ENCODE measurements around the gene SCARB2. TPM values are rescaled to one million over a fixed set of nuclear protein-coding genes. Genes with fewer than 3 reads are reported as not detected.

SCARB2 gene
- total and polyA plus RNA-seq, 11 donors = 84.9 to 208 (median 97.5) TPM

DNA sequence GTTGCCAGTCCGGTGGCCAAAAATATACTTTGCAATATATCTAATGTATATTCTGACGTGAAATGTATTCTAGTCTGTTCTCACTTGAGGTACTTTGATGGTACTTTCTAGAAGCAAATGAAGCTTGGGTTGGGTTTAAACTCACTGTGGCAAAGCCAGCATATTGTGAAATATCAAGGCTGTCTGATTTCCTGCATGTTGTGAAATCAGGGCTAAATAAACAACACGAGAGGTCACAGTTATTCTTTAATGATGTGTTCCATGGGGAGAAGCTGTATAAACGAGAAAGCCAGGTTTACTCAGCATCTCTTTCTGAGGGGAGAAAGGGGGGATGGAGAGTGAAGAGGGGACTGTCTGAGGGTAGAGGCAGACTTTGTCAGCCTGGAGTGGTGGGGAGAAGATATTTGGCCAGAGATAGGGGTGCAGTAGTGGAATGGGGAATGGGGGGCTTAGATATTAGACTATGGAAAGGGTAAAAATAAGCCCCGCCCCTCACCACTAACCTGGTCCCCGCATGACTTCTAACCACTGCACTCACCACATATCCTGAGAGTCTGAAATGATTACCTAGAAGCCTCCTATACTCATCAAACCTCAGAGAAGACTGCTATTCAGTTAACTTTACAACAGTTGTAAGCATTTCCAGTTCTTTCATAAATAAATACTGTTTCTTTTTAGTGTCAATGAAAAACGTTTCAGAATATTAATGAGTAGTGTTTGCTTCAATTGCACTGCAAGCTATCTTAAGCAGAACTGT, 5.9 kb upstream of the SCARB2 start:
- ATAC-seq (peak in 3 of 4 donors; percentile 48 to 79 (median 75)), DNase-seq (no peak)
- Histone ChIP-seq H3K36me3 (no peaks in the 10 kb centered on the region), H3K9me3 (no peaks in the 10 kb centered on the region), H3K4me3 (no peak overlapping the region), H3K27ac (peak overlapping the region in 1 of 12 donors; percentile 43), H3K4me1 (peaks cover 0 to 40% (median 9%) of the 10 kb centered on the region in 12 donors), H3K27me3 (no peaks in the 10 kb centered on the region)
- intact Hi-C loops (cut with DNase I) = loop anchor here in 2 of 10 donors (10.0 kb wide), 1 partner anchor 85 kb away; the partner anchor contains the start of gene STBD1 (in 2 of the 2)
- WGBS, 4 donors = 62 to 70% (median 65%) methylated on average over 7 of the region's 7 CpGs
- TF ChIP-seq, protein P1, sequence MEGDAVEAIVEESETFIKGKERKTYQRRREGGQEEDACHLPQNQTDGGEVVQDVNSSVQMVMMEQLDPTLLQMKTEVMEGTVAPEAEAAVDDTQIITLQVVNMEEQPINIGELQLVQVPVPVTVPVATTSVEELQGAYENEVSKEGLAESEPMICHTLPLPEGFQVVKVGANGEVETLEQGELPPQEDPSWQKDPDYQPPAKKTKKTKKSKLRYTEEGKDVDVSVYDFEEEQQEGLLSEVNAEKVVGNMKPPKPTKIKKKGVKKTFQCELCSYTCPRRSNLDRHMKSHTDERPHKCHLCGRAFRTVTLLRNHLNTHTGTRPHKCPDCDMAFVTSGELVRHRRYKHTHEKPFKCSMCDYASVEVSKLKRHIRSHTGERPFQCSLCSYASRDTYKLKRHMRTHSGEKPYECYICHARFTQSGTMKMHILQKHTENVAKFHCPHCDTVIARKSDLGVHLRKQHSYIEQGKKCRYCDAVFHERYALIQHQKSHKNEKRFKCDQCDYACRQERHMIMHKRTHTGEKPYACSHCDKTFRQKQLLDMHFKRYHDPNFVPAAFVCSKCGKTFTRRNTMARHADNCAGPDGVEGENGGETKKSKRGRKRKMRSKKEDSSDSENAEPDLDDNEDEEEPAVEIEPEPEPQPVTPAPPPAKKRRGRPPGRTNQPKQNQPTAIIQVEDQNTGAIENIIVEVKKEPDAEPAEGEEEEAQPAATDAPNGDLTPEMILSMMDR (IDR thresholded peaks at IDR 0.05) = no peak
- no peak for TF ChIP-seq POLR2A (IDR thresholded peaks at IDR 0.05)

DNA sequence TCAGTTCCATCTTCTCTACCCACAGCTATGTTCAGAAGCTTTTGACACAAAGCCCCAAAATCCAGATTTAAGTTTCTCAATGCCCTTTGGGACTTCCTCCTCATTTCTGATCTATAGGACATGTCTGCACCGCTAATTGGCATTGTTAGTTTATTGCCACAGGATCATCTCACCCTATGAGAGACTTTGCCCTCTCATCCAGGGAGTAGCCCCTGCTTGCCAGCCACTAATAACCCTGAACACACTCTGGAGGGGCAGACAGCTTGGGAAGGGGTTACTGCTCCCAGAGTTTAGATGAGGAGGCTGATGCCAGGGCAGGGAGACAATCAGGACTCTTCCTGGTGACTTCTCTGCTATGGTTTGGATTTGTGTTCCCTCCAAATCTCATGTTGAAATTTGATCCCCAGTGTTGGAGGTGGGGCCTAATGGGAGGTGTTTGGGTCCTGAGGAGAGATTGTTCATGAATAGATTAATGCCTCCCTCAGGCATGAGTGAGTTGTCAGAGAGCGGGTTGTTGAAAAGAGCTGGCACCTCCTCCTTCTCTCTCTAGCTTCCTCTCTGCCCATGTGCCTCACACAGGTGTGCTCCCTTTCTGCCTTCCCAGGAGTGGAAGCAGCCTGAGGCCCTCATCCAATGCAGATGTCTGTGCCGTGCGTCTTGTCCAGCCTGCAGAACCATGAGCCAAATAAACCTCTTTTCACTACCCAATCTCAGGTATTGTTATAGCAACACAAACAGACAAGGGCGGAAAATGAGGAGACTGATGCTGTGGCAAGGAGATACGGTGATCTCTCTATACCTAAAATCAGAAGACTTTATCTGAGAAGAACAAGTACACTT, 3.6 kb upstream of the SCARB2 start:
- H3K4me1 ChIP-seq = peaks cover 0 to 48% (median 16%) of the 10 kb centered on the region in 12 donors
- intact Hi-C loops (cut with DNase I) = loop anchor here in 2 of 10 donors (10.0 kb wide), 1 partner anchor 88 kb away; the partner anchor contains the start of gene STBD1 (in 2 of the 2)
- no peaks in the 10 kb centered on the region for H3K27me3 ChIP-seq
- WGBS, 4 donors = 85 to 95% (median 90%) methylated on average over 6 of the region's 6 CpGs
- H3K4me3 ChIP-seq = no peak overlapping the region
- ATAC-seq (no peak), DNase-seq (no peak)
- H3K27ac ChIP-seq = peak overlapping the region in 1 of 12 donors; percentile 38
- TF ChIP-seq, protein P1 (IDR thresholded peaks at IDR 0.05) = no peak
- TF ChIP-seq POLR2A (IDR thresholded peaks at IDR 0.05) = no peak
- H3K36me3 ChIP-seq = no peaks in the 10 kb centered on the region
- no peaks in the 10 kb centered on the region for H3K9me3 ChIP-seq

DNA sequence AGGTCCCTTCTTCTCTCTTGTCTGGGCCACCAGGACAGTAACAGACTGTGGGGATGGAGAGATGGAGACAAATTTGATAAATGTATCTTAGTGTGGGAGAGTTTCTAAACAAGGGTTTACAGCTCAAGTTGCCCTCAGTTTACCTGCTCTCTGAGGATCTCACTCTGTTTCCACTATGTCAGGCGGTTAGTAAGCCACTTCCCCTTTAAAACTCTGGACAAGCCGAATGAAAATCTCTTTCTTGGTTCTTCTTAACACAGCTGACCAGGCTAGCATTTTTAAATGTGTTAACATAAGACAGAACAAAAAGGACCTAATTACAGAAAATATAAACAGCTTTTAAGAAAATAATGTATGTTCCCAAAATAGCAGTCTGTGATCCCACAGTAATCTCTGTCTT, 2.9 kb upstream of the SCARB2 start:
- Histone ChIP-seq H3K4me3 (no peak overlapping the region), H3K27me3 (no peaks in the 10 kb centered on the region), H3K4me1 (peaks cover 2 to 55% (median 23%) of the 10 kb centered on the region in 12 donors), H3K27ac (peak overlapping the region in 1 of 12 donors; percentile 38), H3K36me3 (no peaks in the 10 kb centered on the region), H3K9me3 (no peaks in the 10 kb centered on the region)
- TF ChIP-seq, protein P1 (IDR thresholded peaks at IDR 0.05) = no peak
- no peak for TF ChIP-seq POLR2A (IDR thresholded peaks at IDR 0.05)
- WGBS, 4 donors = 71 to 87% (median 83%) methylated on average over 2 of the region's 2 CpGs
- ATAC-seq (no peak), DNase-seq (no peak)
- intact Hi-C loops (cut with DNase I) = loop anchor here in 2 of 10 donors (10.0 kb wide), 1 partner anchor 88 kb away; the partner anchor contains the start of gene STBD1 (in 2 of the 2)

Data from heart left ventricle (tissue), 16 donors.